Stimulated activated CD8-positive, alpha-beta memory T cell treated with anti-CD3 and anti-CD28 coated beads, Interleukin-4, amount 100 ng/mL, for 24 hours (primary cell): ENCODE results near the gene ARFGEF2.
A peak's percentile ranks its signal among the peaks of the same experiment; 100 is the strongest.
"Not testable (repeated sequence)": the region's sequence is repeated elsewhere in the genome, so short reads cannot be mapped to it uniquely, and the experiment has no call there.

Experiments
- DNase-seq: peaks from one replicate; pipeline ENCODE4 v3.0.0-alpha.2; 2020; ENCODE audit warnings: low read depth

ARFGEF2 gene

GRCh38 chr20:48999890-49000870 lies 78.7 kb downstream of the ARFGEF2 start:
- no peak for DNase-seq

GRCh38 chr20:49001741-49002140 lies 80.2 kb downstream of the ARFGEF2 start:
- DNase-seq, result no peak

GRCh38 chr20:49006446-49006980 lies 85.0 kb downstream of the ARFGEF2 start:
- no peak for DNase-seq

GRCh38 chr20:49009899-49010631 lies 88.6 kb downstream of the ARFGEF2 start:
- DNase-seq, result no peak

DNA sequence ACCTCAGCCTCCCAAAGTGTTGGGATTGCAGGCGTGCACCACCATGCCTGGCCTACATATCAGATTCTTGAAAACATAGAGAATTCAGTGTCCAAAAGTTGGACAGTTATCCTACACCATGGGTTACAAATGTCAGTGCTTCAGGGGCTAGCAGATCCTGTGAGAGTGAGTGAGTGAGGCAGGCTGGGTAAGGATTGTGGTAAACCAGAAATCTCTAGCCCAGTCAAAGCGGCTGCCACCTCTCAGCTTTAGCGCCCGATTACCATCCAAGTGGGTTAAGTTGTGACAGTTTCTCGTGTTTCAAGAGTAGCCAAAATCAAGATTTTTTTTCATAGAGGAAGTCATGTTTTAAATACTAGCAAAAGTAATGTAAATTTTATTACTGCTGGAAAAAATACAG lies 102.7 kb downstream of the ARFGEF2 start:
- DNase-seq, result no peak

GRCh38 chr20:49028177-49028576 lies 106.7 kb downstream of the ARFGEF2 start:
- not testable (repeated sequence) for DNase-seq

DNA sequence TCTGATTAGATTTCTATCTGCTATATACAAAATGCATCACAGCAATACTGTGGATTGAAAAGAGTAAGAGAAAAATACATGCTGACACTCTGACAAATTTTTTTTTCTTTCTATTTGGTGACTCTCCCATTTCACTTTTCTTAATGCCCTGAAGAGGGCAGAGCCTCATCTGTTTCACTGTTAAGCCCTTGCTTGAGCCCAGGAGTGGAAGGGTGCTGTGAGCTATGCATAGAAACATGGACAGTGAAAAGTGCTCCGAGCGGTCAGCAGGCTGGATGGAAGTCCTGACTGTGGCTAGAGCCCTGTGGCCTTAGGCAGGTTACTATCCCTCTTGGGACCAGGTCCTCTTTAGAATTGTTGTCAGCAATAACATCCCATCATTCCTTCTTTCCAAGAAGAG lies 107.2 kb downstream of the ARFGEF2 start:
- no peak for DNase-seq

- no peak for DNase-seq
Measured at GRCh38 chr20:49029203-49029602, 107.7 kb downstream of the ARFGEF2 start.

DNA sequence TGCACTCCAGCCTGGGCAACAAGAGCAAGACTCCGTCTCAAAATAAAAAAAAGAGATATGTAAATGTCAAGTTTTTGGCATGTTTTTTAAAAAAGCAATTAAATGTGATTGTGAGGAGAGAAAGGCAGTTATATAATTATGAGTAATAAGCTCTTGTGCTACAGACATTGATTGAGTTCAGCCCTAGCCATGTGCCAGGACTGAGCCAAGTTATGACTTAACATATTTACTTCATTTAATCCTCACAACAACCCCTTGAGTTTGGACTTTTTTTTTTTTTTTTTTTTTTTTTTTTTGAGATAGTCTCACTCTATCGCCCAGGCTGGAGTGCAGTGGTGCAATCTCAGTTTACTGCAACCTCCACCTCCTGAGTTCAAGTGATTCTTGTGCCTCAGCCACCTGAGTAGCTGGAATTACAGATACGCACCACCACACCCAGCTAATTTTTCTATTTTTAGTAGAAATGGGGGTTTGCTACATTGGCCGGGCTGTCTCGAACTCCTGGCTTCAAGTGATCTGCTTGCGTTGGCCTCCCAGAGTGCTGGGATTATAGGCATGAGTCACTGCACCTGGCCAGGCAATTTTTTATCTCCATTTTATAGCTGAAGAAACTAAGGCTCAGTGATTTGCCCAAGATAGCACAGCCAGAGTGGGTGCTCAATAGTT lies 109.6 kb downstream of the ARFGEF2 start:
- no peak for DNase-seq

DNA sequence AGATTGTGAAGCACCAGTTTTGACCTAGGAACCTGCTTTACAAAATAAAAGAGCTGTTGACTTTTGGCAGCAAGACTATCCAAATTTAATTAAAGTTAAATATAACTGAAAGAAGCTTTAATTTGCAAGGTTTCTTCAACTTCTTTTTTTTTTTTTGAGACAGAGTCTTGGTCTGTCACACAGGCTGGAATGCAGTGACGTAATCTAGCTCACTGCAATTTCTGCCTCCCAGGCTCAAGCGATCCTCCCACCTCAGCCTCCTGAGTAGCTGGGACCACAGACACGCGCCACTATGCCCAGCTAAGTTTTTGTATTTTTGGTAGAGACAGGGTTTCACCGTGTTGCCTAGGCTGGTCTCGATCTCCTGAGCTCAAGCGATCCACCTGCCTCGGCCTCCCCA lies 110.9 kb downstream of the ARFGEF2 start:
- DNase-seq, result no peak

- DNase-seq, result no peak
Measured at GRCh38 chr20:49034070-49034732, 112.7 kb downstream of the ARFGEF2 start.

- no peak for DNase-seq
Measured at GRCh38 chr20:49037962-49038387, 116.5 kb downstream of the ARFGEF2 start.

- no peak for DNase-seq
Measured at GRCh38 chr20:49039854-49040253, 118.3 kb downstream of the ARFGEF2 start.

DNA sequence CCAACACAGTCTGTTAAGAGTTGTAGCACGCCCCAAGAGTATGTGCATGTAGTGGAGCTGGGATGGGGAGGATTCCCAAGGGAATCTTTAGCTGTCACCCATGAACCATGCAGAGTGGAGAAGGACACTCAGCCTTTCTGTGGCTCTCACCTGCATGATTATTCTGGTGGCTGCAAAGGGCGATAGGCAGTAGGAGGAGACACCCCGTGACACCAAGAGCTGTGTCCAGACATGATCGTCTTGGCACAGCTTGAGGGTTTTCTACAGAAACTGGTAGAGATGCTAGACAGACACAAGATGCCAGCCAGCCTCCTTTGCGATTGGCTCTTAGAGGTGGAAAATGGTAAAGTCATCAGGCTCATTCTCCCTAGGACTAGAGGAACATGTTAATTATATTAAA lies 121.5 kb downstream of the ARFGEF2 start:
- DNase-seq, result no peak

DNA sequence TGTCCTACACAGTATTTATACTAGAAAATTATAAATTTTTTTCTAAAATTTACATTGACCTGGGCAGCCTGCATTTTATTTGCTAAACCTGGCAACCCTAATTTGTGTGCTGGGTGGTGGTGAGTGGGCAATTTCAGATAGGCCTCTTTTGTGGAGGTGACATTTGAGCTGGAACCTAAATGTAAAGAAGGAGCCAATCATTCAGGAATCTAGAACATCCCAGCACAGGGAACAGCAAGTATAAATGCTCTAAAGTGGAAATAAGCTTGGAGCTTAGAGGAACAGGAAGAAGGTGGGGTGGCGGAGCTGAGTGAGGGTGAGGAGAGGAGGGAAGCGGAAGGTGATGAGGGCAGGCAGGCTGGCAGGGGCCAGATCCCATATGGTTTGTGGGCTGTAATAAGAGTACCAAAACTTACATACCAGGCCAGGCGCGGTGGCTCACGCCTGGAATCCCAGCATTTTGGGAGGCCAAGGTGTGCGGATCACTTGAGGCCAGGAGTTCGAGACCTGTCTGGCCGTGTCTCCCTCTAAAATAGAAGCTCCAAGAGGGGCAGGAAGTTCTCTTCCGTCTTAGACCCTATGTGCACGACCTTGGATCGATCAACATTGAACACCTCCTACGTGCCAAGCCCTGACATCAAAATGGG lies 124.1 kb downstream of the ARFGEF2 start:
- no peak for DNase-seq

GRCh38 chr20:49046087-49046900 lies 124.8 kb downstream of the ARFGEF2 start, which contains the start of gene CSE1L:
Gene CSE1L (plus strand): TSS chr20:49046312. CDS start chr20:49058464, 12,152 bp downstream.
- peak; percentile 89 for DNase-seq

DNA sequence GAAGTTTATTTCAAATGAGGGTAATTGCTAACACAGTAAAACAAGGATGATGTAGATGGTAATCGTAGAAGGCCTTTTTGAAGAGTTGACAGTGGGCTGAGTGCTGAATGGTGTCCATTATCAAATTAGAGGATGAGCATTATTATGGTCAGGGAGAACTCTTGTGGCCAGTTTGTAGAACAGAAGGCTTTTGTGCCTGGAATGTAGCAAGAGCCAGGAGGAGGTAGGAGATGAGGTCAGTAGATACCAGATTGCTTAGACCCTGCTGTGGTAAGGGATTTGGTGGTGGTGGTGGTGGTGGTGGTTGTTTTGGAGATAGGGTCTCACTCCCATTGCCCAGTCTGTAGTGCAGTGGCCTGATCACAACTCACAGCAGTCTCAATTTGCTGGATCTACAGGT lies 130.8 kb downstream of the ARFGEF2 start:
- no peak for DNase-seq

DNA sequence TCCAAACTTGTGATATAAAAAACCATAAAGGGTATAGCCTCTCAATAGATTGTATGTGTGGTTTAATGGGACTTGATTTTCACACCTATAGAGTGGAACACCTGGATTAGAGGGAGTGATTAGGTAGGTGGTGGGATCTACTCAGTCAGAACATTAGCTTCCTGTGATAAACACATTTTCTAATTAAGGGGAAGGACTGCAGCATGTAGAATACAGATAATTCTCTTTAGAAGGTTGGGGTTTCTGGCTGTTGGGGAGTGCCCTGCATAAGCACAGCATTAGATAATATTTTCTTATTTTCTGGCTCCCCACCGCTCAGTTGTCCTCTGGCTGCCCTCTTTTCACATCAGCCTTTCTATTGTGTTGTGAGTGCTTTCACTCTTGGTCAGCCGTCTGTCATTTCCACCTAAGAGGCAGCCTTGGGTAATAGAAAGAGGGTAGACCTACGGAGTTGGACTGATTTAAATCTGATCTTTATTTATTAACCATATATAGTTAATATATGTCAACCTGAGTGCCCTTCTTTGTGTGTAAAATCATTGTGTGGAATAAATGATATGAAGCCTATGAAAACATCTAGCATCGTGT lies 132.6 kb downstream of the ARFGEF2 start:
- no peak for DNase-seq

- DNase-seq, result no peak
Measured at GRCh38 chr20:49063279-49063678, 141.8 kb downstream of the ARFGEF2 start.

GRCh38 chr20:49074521-49074920 lies 153.0 kb downstream of the ARFGEF2 start:
- DNase-seq, result no peak
